Stomach smooth muscle (tissue), 2 donors: Measurements from ENCODE around the gene CLECL1.
"Not testable (repeated sequence)": the region's sequence is repeated elsewhere in the genome, so short reads cannot be mapped to it uniquely, and the experiment has no call there.

Source experiments
- H3K27ac ChIP-seq: one replicate; pipeline ENCODE4 v1.7.0; 2013; ENCODE audit warnings: mild to moderate bottlenecking, low read length, inconsistent platforms
- H3K27me3 ChIP-seq, 2 donors: one replicate each; pipeline ENCODE4 v1.7.0; 2013; ENCODE audit warnings: low read length in 2 of 2; ENCODE audit not compliant: insufficient read depth in 2 of 2, control insufficient read depth in 1 of 2
- H3K36me3 ChIP-seq, 2 donors: one replicate each; pipeline ENCODE4 v1.7.0; 2013; ENCODE audit warnings: low read length in 2 of 2; ENCODE audit not compliant: control insufficient read depth in 2 of 2, insufficient read depth in 2 of 2
- H3K4me1 ChIP-seq: one replicate; pipeline ENCODE4 v1.7.0; 2013; ENCODE audit warnings: low read length; ENCODE audit not compliant: control insufficient read depth, insufficient read depth
- H3K4me3 ChIP-seq, 2 donors: one replicate each; pipeline ENCODE4 v1.7.0; 2013; ENCODE audit warnings: low read length in 2 of 2
- H3K9ac ChIP-seq, 2 donors: one replicate each; pipeline ENCODE4 v1.7.0; 2013; ENCODE audit warnings: low read length in 2 of 2, mild to moderate bottlenecking in 1 of 2
- H3K9me3 ChIP-seq, 2 donors: one replicate each; pipeline ENCODE4 v1.7.0; 2013; ENCODE audit warnings: low read length in 2 of 2; ENCODE audit not compliant: control insufficient read depth in 2 of 2
- donor health status: healthy.
- donor health status: Pancreatic carcinoma.

Gene CLECL1

GRCh38 chr12:9719790-9720189 lies 13.1 kb downstream of the CLECL1 start:
- H3K4me3 ChIP-seq = no peak overlapping the region
- no peak overlapping the region for H3K27ac ChIP-seq
- no peaks in the 10 kb centered on the region for H3K4me1 ChIP-seq
- no peaks in the 10 kb centered on the region for H3K27me3 ChIP-seq
- no peaks in the 10 kb centered on the region for H3K9me3 ChIP-seq
- H3K36me3 ChIP-seq = no peaks in the 10 kb centered on the region
- no peak overlapping the region for H3K9ac ChIP-seq

- Histone ChIP-seq H3K36me3 (no peaks in the 10 kb centered on the region), H3K9me3 (no peaks in the 10 kb centered on the region), H3K4me3 (no peak overlapping the region), H3K27ac (no peak overlapping the region), H3K9ac (no peak overlapping the region), H3K27me3 (no peaks in the 10 kb centered on the region), H3K4me1 (no peaks in the 10 kb centered on the region)
Observed at GRCh38 chr12:9718968-9719367, 13.9 kb downstream of the CLECL1 start.

GRCh38 chr12:9717070-9717925 lies 15.6 kb downstream of the CLECL1 start:
- Histone ChIP-seq H3K9me3 (no peaks in the 10 kb centered on the region), H3K36me3 (no peaks in the 10 kb centered on the region), H3K4me1 (no peaks in the 10 kb centered on the region), H3K4me3 (no peak overlapping the region), H3K9ac (no peak overlapping the region), H3K27me3 (no peaks in the 10 kb centered on the region), H3K27ac (no peak overlapping the region)

- H3K9ac ChIP-seq, H3K9me3 ChIP-seq, H3K36me3 ChIP-seq, H3K4me3 ChIP-seq, H3K27ac ChIP-seq, H3K4me1 ChIP-seq, H3K27me3 ChIP-seq: not testable (repeated sequence)
Observed at GRCh38 chr12:9713032-9713558, 19.8 kb downstream of the CLECL1 start.

- H3K9me3 ChIP-seq = no peaks in the 10 kb centered on the region
- H3K27me3 ChIP-seq = no peaks in the 10 kb centered on the region
- no peak overlapping the region for H3K9ac ChIP-seq
- H3K36me3 ChIP-seq = no peaks in the 10 kb centered on the region
- no peak overlapping the region for H3K4me3 ChIP-seq
- H3K4me1 ChIP-seq = peaks cover 2% of the 10 kb centered on the region
- no peak overlapping the region for H3K27ac ChIP-seq
Observed at GRCh38 chr12:9711664-9712063, 21.2 kb downstream of the CLECL1 start.

- no peak overlapping the region for H3K27ac ChIP-seq
Observed at GRCh38 chr12:9710584-9711375, 22.1 kb downstream of the CLECL1 start.

GRCh38 chr12:9708853-9709252 lies 24.0 kb downstream of the CLECL1 start:
- Histone ChIP-seq H3K27me3 (no peaks in the 10 kb centered on the region), H3K4me1 (peaks cover 2% of the 10 kb centered on the region), H3K9me3 (no peaks in the 10 kb centered on the region)

More at GRCh38 chr12:9710584-9711375, 22.1 kb downstream of the CLECL1 start:
- no peak overlapping the region for H3K9ac ChIP-seq
- no peaks in the 10 kb centered on the region for H3K36me3 ChIP-seq
- H3K27me3 ChIP-seq = no peaks in the 10 kb centered on the region
- H3K9me3 ChIP-seq = no peaks in the 10 kb centered on the region
- peaks cover 2% of the 10 kb centered on the region for H3K4me1 ChIP-seq
- H3K4me3 ChIP-seq = no peak overlapping the region

GRCh38 chr12:9707864-9708808 lies 24.8 kb downstream of the CLECL1 start:
- H3K27ac ChIP-seq = no peak overlapping the region
- no peak overlapping the region for H3K4me3 ChIP-seq
- no peaks in the 10 kb centered on the region for H3K36me3 ChIP-seq
- no peak overlapping the region for H3K9ac ChIP-seq
- H3K27me3 ChIP-seq = no peaks in the 10 kb centered on the region
- H3K9me3 ChIP-seq = no peaks in the 10 kb centered on the region
- peaks cover 2% of the 10 kb centered on the region for H3K4me1 ChIP-seq

More at GRCh38 chr12:9708853-9709252, 24.0 kb downstream of the CLECL1 start:
- no peaks in the 10 kb centered on the region for H3K36me3 ChIP-seq
- no peak overlapping the region for H3K4me3 ChIP-seq
- H3K9ac ChIP-seq = no peak overlapping the region
- H3K27ac ChIP-seq = no peak overlapping the region

GRCh38 chr12:9707356-9707755 lies 25.5 kb downstream of the CLECL1 start:
- Histone ChIP-seq H3K4me3 (no peak overlapping the region), H3K27ac (no peak overlapping the region), H3K4me1 (peaks cover 2% of the 10 kb centered on the region), H3K9ac (no peak overlapping the region), H3K27me3 (no peaks in the 10 kb centered on the region), H3K36me3 (no peaks in the 10 kb centered on the region), H3K9me3 (peaks cover 0 to under 1% of the 10 kb centered on the region in 2 donors)

- Histone ChIP-seq H3K36me3 (no peaks in the 10 kb centered on the region), H3K27ac (no peak overlapping the region), H3K4me1 (peaks cover 2% of the 10 kb centered on the region), H3K9ac (no peak overlapping the region), H3K4me3 (no peak overlapping the region), H3K27me3 (no peaks in the 10 kb centered on the region), H3K9me3 (peaks cover 0 to 7% of the 10 kb centered on the region in 2 donors)
Observed at GRCh38 chr12:9706086-9706685, 26.7 kb downstream of the CLECL1 start.
